Esophagus squamous epithelium (tissue), 5 donors: Measurements from ENCODE around the gene HHATL. TPM values are rescaled to one million over a fixed set of nuclear protein-coding genes. Genes with fewer than 3 reads are reported as not detected.
A peak's percentile ranks its signal among the peaks of the same experiment; 100 is the strongest.

Source experiments
- DNase-seq: peaks from one replicate; lab custom pipeline; 2025; lab: John Stamatoyannopoulos, UW
- H3K27ac ChIP-seq, 4 donors: fragments of 200-600 bp; sonication (generic); one replicate each; pipeline ENCODE4 v1.5.1; 2016 to 2019; ENCODE audit warnings: mild to moderate bottlenecking in 1 of 4
- H3K27me3 ChIP-seq, 4 donors: fragments of 200-600 bp; sonication (generic); 1 replicate in 3 of 4; 2 replicates in 1 of 4; pipeline versions ENCODE4 v1.5.1 to v1.6.0; 2017 to 2021; ENCODE audit warnings: antibody characterized with exemption in 1 of 4
- H3K36me3 ChIP-seq, 3 donors: fragments of 200-600 bp; sonication (generic); one replicate each; pipeline ENCODE4 v1.5.1; 2016 to 2019
- H3K4me1 ChIP-seq, 3 donors: fragments of 200-600 bp; sonication (generic); one replicate each; pipeline ENCODE4 v1.5.1; 2017 to 2019
- H3K4me3 ChIP-seq, 4 donors: fragments of 200-600 bp; sonication (generic); 1 replicate in 3 of 4; 2 replicates in 1 of 4; pipeline ENCODE4 v1.5.1; 2016 to 2019; ENCODE audit warnings: mild to moderate bottlenecking in 2 of 4, moderate library complexity in 1 of 4
- H3K9me3 ChIP-seq, 3 donors: fragments of 200-600 bp; sonication (generic); one replicate each; pipeline ENCODE4 v1.5.1; 2016 to 2019
- CTCF ChIP-seq, 6 experiments: fragments of 450-650 bp in 4 of 6; fragments of 200-600 bp in 2 of 6; sonication (generic) in 2 of 6; IDR thresholded peaks; one replicate each; pipeline ENCODE4 v1.5.1; 2016 to 2019; ENCODE audit warnings: antibody characterized with exemption in 6 of 6, mild to moderate bottlenecking in 4 of 6, moderate library complexity in 4 of 6
- POLR2A ChIP-seq, 4 donors: fragments of 450-650 bp; IDR thresholded peaks; one replicate each; pipeline ENCODE4 v1.6.1; 2017; ENCODE audit warnings: antibody characterized with exemption in 4 of 4, mild to moderate bottlenecking in 4 of 4, moderate library complexity in 3 of 4
- WGBS, 2 donors: methylation state at CpG; one replicate each; pipeline ENCODE4 v1.1.5; 2018; 5-methylcytosine and 5-hydroxymethylcytosine counted together
- intact Hi-C: fragments of 100-400 bp; cut with DNase I; formaldehyde crosslinking; loops from one replicate; pipeline ENCODE4 v1.15.0; 2022
- total RNA-seq, 4 donors: library from RNA; depleted of rRNA; stranded (reverse); fragments of >200 nt; gene quantifications; one replicate each; pipeline ENCODE4 v1.1.0, GENCODE V29; 2016
- donor health status: DM: yes; HTN: yes; CAD: no.

The HHATL gene
- total RNA-seq, 4 donors from 2014 or later: not detected

- Histone ChIP-seq H3K27ac (no peak overlapping the region), H3K4me1 (peaks cover 10 to 50% (median 13%) of the 10 kb centered on the region in 3 donors), H3K27me3 (peaks cover 0 to 3% (median 0%) of the 10 kb centered on the region in 4 donors), H3K4me3 (no peak overlapping the region), H3K9me3 (no peaks in the 10 kb centered on the region), H3K36me3 (no peaks in the 10 kb centered on the region)
- no peak for DNase-seq
- WGBS, 2 donors: 75 to 100% methylated on average over 1 to 2 of the region's 2 CpGs
- intact Hi-C loops: no loop called here
- TF ChIP-seq CTCF (IDR thresholded peaks at IDR 0.05) (no peak), POLR2A (IDR thresholded peaks at IDR 0.05) (no peak)
These were observed 34.2 kb downstream of the HHATL start for GRCh38 chr3:42668413-42668760.

GRCh38 chr3:42667523-42668412, 34.8 kb downstream of the HHATL start:
- no peak for TF ChIP-seq CTCF (IDR thresholded peaks at IDR 0.05)
- no peak for TF ChIP-seq POLR2A (IDR thresholded peaks at IDR 0.05)
- Histone ChIP-seq H3K4me3 (no peak overlapping the region), H3K9me3 (no peaks in the 10 kb centered on the region), H3K27me3 (peaks cover 0 to 3% (median 0%) of the 10 kb centered on the region in 4 donors), H3K4me1 (peaks cover 10 to 50% (median 13%) of the 10 kb centered on the region in 3 donors), H3K27ac (no peak overlapping the region), H3K36me3 (no peaks in the 10 kb centered on the region)
- intact Hi-C loops: no loop called here
- 40 to 56% methylated on average over 6 to 7 of the region's 8 CpGs for WGBS, 2 donors
- DNase-seq: no peak

GRCh38 chr3:42667096-42667522, 35.5 kb downstream of the HHATL start:
- peak overlapping the region in 1 of 4 donors; percentile 11 for H3K27ac ChIP-seq
- peaks cover 0 to 3% (median 0%) of the 10 kb centered on the region in 4 donors for H3K27me3 ChIP-seq
- H3K9me3 ChIP-seq: no peaks in the 10 kb centered on the region
- no peak for DNase-seq
- no peak overlapping the region for H3K4me3 ChIP-seq
- TF ChIP-seq CTCF (IDR thresholded peaks at IDR 0.05) (no peak), POLR2A (IDR thresholded peaks at IDR 0.05) (no peak)
- H3K4me1 ChIP-seq: peaks cover 10 to 50% (median 13%) of the 10 kb centered on the region in 3 donors
- WGBS, 2 donors: 28 to 81% methylated on average over 3 to 4 of the region's 7 CpGs
- intact Hi-C loops: no loop called here
- no peaks in the 10 kb centered on the region for H3K36me3 ChIP-seq

GRCh38 chr3:42666577-42666998, 36.0 kb downstream of the HHATL start:
- WGBS, 2 donors: 80 to 83% methylated on average over 1 of the region's 4 CpGs
- intact Hi-C loops: no loop called here
- TF ChIP-seq CTCF (IDR thresholded peaks at IDR 0.05): no peak
- TF ChIP-seq POLR2A (IDR thresholded peaks at IDR 0.05): no peak
- H3K4me3 ChIP-seq: no peak overlapping the region
- peak overlapping the region in 2 of 4 donors; percentile 11 to 26 for H3K27ac ChIP-seq
- peaks cover 0 to 3% (median 0%) of the 10 kb centered on the region in 4 donors for H3K27me3 ChIP-seq
- no peaks in the 10 kb centered on the region for H3K9me3 ChIP-seq
- H3K36me3 ChIP-seq: no peaks in the 10 kb centered on the region
- H3K4me1 ChIP-seq: peaks cover 10 to 50% (median 13%) of the 10 kb centered on the region in 3 donors
- DNase-seq: no peak

- Histone ChIP-seq H3K36me3 (no peaks in the 10 kb centered on the region), H3K9me3 (no peaks in the 10 kb centered on the region), H3K27me3 (peaks cover 0 to 3% (median 0%) of the 10 kb centered on the region in 4 donors), H3K27ac (peak overlapping the region in 1 of 4 donors; percentile 21), H3K4me3 (no peak overlapping the region), H3K4me1 (peaks cover 10 to 50% (median 13%) of the 10 kb centered on the region in 3 donors)
- 58 to 65% methylated on average over 6 to 8 of the region's 8 CpGs for whole genome bisulfite sequencing, 2 donors
- DNase-seq: no peak
- intact Hi-C loops: no loop called here
- TF ChIP-seq CTCF (IDR thresholded peaks at IDR 0.05) (no peak), POLR2A (IDR thresholded peaks at IDR 0.05) (no peak)
These were observed 36.6 kb downstream of the HHATL start for GRCh38 chr3:42666022-42666421.
